Epithelial cell of esophagus (primary cell): ENCODE results near the gene SERPINA5.
"Not testable (repeated sequence)": the region's sequence is repeated elsewhere in the genome, so short reads cannot be mapped to it uniquely, and the experiment has no call there.

Experiments
- DNase-seq: peaks from one replicate; pipeline ENCODE4 v3.0.0; 2010; ENCODE audit warnings: low read depth
- H3K4me3 ChIP-seq: 2 replicates; pipeline ENCODE4 v1.5.1; 2011; ENCODE audit warnings: mild to moderate bottlenecking, low read length, control low read depth
- TF ChIP-seq, protein P1 (sequence below): IDR thresholded peaks from 2 replicates; pipeline ENCODE4 v1.5.1; 2011; ENCODE audit warnings: low read depth, mild to moderate bottlenecking, low read length, control low read depth, inconsistent platforms; ENCODE audit not compliant: insufficient read depth; ENCODE audit errors: missing control alignments

The SERPINA5 gene

GRCh38 chr14:94631536-94632304 lies 50.5 kb downstream of the SERPINA5 start:
- DNase-seq, result no peak
- H3K4me3 ChIP-seq, result no peak overlapping the region
- TF ChIP-seq, protein P1, sequence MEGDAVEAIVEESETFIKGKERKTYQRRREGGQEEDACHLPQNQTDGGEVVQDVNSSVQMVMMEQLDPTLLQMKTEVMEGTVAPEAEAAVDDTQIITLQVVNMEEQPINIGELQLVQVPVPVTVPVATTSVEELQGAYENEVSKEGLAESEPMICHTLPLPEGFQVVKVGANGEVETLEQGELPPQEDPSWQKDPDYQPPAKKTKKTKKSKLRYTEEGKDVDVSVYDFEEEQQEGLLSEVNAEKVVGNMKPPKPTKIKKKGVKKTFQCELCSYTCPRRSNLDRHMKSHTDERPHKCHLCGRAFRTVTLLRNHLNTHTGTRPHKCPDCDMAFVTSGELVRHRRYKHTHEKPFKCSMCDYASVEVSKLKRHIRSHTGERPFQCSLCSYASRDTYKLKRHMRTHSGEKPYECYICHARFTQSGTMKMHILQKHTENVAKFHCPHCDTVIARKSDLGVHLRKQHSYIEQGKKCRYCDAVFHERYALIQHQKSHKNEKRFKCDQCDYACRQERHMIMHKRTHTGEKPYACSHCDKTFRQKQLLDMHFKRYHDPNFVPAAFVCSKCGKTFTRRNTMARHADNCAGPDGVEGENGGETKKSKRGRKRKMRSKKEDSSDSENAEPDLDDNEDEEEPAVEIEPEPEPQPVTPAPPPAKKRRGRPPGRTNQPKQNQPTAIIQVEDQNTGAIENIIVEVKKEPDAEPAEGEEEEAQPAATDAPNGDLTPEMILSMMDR, result no peak

GRCh38 chr14:94632305-94632590 lies 51.0 kb downstream of the SERPINA5 start:
- DNase-seq, result no peak
- TF ChIP-seq, protein P1, result no peak
- no peak overlapping the region for H3K4me3 ChIP-seq

DNA sequence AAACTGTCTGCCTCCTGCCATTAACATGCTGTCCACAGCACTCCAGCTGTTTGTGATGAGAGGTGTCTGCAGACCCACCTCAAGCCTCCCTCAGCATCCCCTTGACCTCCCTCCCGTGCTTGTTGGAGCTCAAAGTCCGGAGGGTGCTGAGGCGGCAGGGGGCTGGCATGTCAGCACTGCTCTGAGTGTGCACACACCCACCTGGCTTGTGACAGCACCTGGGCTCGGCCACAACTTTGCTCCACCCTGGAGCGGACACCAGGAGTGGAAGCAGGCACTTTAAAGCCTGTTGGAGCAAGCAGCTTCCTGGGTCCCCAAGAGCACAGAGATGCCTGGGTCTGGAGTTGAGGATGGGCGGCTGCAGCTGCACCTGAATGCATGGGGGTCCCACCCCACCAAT lies 51.9 kb downstream of the SERPINA5 start:
- no peak for DNase-seq
- no peak overlapping the region for H3K4me3 ChIP-seq
- TF ChIP-seq, protein P1, result no peak

DNA sequence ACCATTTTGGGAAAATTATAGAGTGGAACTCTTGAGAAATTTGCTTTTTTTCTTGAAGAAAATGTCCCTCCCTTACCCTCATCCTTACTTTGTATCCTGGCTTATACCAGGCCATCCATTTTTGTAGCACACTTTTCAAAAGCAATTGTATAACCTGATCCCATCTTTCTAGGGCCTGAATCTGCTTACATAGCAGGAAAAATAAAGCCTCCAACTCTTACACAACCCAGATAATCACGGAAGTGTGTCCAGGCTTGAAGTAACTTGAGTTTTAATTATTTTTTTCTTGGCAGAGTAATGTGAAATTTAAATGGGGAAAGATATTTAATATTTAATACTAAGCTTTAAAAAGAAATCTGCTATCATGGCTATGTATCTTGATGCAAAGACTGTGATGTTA lies 53.9 kb downstream of the SERPINA5 start:
- no peak overlapping the region for H3K4me3 ChIP-seq
- DNase-seq, result no peak
- TF ChIP-seq, protein P1, result no peak

DNA sequence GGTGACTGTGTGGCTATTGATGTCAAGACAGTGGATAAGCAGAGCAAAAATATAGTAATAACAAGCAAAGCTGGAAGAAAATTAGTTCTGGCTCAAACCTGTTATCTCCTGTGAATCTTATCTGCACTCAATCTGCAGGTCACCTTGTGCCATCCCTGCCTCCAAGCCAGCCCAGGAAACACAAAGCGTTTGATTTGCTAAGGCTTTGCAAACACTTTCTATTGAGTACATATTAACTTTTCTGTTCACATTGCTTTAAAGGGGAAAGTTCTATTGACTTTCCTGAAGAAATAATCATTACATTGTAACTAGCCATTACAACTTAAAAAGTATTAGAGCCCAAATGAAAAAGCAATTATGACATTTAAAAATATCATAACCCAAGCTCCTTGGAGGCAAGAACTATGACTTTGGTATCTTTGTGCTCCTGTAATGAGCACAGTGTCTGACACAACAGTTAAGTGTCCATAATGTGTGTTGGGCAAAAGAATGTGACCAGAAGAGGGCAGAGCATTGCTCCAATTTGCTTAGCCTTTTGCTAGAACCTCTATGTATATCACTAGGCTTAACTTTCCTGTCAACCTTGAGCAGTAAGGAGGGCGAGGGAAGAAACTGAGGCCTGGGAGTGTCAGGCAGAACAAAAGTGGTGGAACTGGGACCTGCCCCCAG lies 55.7 kb downstream of the SERPINA5 start:
- no peak overlapping the region for H3K4me3 ChIP-seq
- TF ChIP-seq, protein P1, result no peak
- no peak for DNase-seq

DNA sequence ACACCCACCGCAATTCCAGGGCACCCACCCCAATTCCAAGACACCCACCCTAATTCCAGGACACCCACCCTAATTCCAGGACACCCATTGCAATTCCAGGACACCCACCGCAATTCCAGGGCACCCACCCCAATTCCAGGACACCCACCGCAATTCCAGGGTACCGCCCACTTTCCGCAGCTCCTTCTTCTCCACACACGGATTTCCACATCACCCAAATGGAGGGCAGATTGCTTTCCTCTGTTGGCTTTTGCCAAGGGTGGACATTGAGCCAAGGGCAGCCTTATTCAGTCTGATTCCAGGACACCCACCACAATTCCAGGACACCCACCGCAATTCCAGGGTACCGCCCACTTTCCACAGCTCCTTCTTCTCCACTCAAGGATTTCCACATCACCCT lies 56.6 kb downstream of the SERPINA5 start:
- not testable (repeated sequence) for DNase-seq, H3K4me3 ChIP-seq

DNA sequence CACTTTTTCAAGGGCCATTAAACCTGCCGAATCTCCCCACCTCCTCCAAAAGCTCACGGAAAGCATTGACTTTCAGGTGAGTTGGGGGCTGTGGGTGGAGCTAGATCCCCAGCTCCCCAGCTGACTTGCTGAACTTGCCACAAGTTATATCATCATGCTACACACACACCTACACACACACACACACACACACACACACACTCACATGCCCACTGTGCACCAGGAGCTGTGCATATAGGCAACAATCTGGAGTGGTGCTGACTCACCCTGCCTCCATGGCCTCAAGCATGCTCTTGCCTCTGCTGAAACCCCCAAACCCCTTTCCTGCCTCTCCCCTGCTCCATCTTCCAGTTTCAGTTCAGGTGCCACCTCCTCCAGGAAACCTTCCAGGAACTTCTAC lies 57.1 kb downstream of the SERPINA5 start:
- H3K4me3 ChIP-seq, result no peak overlapping the region
- TF ChIP-seq, protein P1, result no peak
- DNase-seq, result no peak
